Heart left ventricle (tissue), 16 donors: ENCODE results near the gene ICE1. TPM values are rescaled to one million over a fixed set of nuclear protein-coding genes. Genes with fewer than 3 reads are reported as not detected.

ENCODE experiments used
- ATAC-seq, 4 donors: fragments of 200-7000 bp; cut with Tn5 transposase; one replicate each; pipeline ENCODE4 v1.9.1; 2020 to 2022; ENCODE audit warnings: moderate library complexity in 4 of 4, mild to moderate bottlenecking in 3 of 4, moderate number of reproducible peaks in 1 of 4
- DNase-seq, 5 donors: peaks; one replicate each; pipeline ENCODE4 v3.0.0-alpha.2; 2020
- H3K27ac ChIP-seq, 12 donors: fragments of 200-600 bp; sonication (generic) in 4 of 12; one replicate each; pipeline versions ENCODE4 v1.5.0 to v1.8.0; 2016 to 2022; ENCODE audit warnings: mild to moderate bottlenecking in 2 of 12
- H3K27me3 ChIP-seq, 9 donors: fragments of 200-600 bp; sonication (generic) in 2 of 9; one replicate each; pipeline versions ENCODE4 v1.5.1 to v1.8.0; 2016 to 2022; ENCODE audit warnings: mild to moderate bottlenecking in 3 of 9
- H3K36me3 ChIP-seq, 9 donors: fragments of 200-600 bp; sonication (generic) in 2 of 9; one replicate each; pipeline versions ENCODE4 v1.5.0 to v1.8.0; 2018 to 2022; ENCODE audit warnings: mild to moderate bottlenecking in 2 of 9
- H3K4me1 ChIP-seq, 12 donors: fragments of 200-600 bp; sonication (generic) in 4 of 12; one replicate each; pipeline versions ENCODE4 v1.5.0 to v1.8.0; 2016 to 2022; ENCODE audit warnings: mild to moderate bottlenecking in 3 of 12
- H3K4me3 ChIP-seq, 12 donors: fragments of 200-600 bp; sonication (generic) in 4 of 12; one replicate each; pipeline versions ENCODE4 v1.5.0 to v1.8.0; 2017 to 2022; ENCODE audit warnings: mild to moderate bottlenecking in 9 of 12, moderate library complexity in 4 of 12
- H3K9me3 ChIP-seq, 12 donors: fragments of 200-600 bp; sonication (generic) in 4 of 12; one replicate each; pipeline versions ENCODE4 v1.5.0 to v1.8.0; 2016 to 2022; ENCODE audit warnings: mild to moderate bottlenecking in 1 of 12
- CTCF ChIP-seq, 12 donors: fragments of 200-600 bp; sonication (generic) in 4 of 12; IDR thresholded peaks; one replicate each; pipeline versions ENCODE4 v1.5.0 to v1.8.0; 2018 to 2022; ENCODE audit warnings: antibody characterized with exemption in 12 of 12, mild to moderate bottlenecking in 5 of 12
- POLR2A ChIP-seq, 2 donors: fragments of 450-650 bp; IDR thresholded peaks; one replicate each; pipeline ENCODE4 v1.6.1; 2017; ENCODE audit warnings: antibody characterized with exemption in 2 of 2, mild to moderate bottlenecking in 2 of 2, moderate library complexity in 2 of 2
- WGBS, 4 donors: extraction: QIAGEN DNeasy Blood & Tissue Kit in 2 of 4; methylation state at CpG; one replicate each; pipeline versions ENCODE4 v1.1.5 to v1.1.7; 2013 to 2018; 5-methylcytosine and 5-hydroxymethylcytosine counted together
- intact Hi-C, 10 donors: fragments of 100-400 bp; cut with DNase I; formaldehyde crosslinking; loops; one replicate each; pipeline versions ENCODE4 v1.11.1 to v1.14.2; 2022
- polyA plus RNA-seq, 2 donors: library from polyadenylated mRNA; stranded (reverse); fragments of 200-250 nt; gene quantifications; one replicate each; pipeline ENCODE4 v1.2.3, GENCODE V29; 2013
- total RNA-seq, 9 donors: library from RNA; depleted of rRNA in 2 of 9; stranded (reverse); fragments of >200 nt in 2 of 9; fragmentation: NEBNext Ultra II Directional in 3 of 9; extraction: Animal tissue kit (Norgen Biotek cat#: 25700) in 3 of 9; gene quantifications; one replicate each; pipeline versions ENCODE4 v1.1.0 to v1.2.4, GENCODE V29; 2016 to 2023
- donor health status: ischemic (EF 13 %, LVEDD 7.1; RV severe dilation, severe dysfunction).
- donor health status: healthy with polysubstance abuse.
- donor health status: DM: no; HTN: yes; CAD: no.
- donor health status: DM: no; HTN: no; CAD: no.
- donor health status: ischemic (EF 25% LVEDD 6.9; RV normal size, moderate dysfunction).
- donor health status: ischemic (EF 25% LVEDD 5.7; RV mildly dilated, moderate dysfunction).
- donor health status: healthy.
- donor health status: DM: yes; HTN: yes; CAD: no.
- donor health status: ischemic (EF 35%, LVEDD 5.7; RV mildly dilated, moderate dysfunction).
- donor health status: nonischemic (EF 11% LVEDD 7.7; RV severe dilation, severe dysfunction).
- donor health status: DM: yes; HTN: yes; CAD: no.
- donor health status: PGD.
- donor health status: ischemic (EF 29% LVEDD 5.4; RV normal size, mild dysfunction).
- donor health status: nonischemic (EF 23%, LVEDD 6.1; RV moderate dilation, normal function).

The ICE1 gene
- total and polyA plus RNA-seq, 11 donors: 4.8 to 21.4 (median 18.7) TPM

GRCh38 chr5:5403741-5404140, 18.7 kb upstream of the ICE1 start:
- TF ChIP-seq POLR2A (IDR thresholded peaks at IDR 0.05) (no peak), CTCF (IDR thresholded peaks at IDR 0.05) (no peak)
- no peak for ATAC-seq
- peaks cover 0 to 9% (median 0%) of the 10 kb centered on the region in 12 donors for H3K9me3 ChIP-seq
- no peaks in the 10 kb centered on the region for H3K36me3 ChIP-seq
- no peak overlapping the region for H3K27ac ChIP-seq
- intact Hi-C loops: loop anchor here in 3 of 10 donors (5.0 kb wide), 4 partner anchors 256 to 531 kb away; partner anchors contain the start of gene ADAMTS16 (in 1 of the 3)
- no peaks in the 10 kb centered on the region for H3K27me3 ChIP-seq
- no peaks in the 10 kb centered on the region for H3K4me1 ChIP-seq
- 74 to 79% (median 76%) methylated on average over 4 of the region's 4 CpGs for WGBS, 4 donors
- DNase-seq: no peak
- H3K4me3 ChIP-seq: no peak overlapping the region

- TF ChIP-seq CTCF (IDR thresholded peaks at IDR 0.05) (no peak), POLR2A (IDR thresholded peaks at IDR 0.05) (no peak)
- WGBS, 4 donors: 85 to 98% (median 93%) methylated on average over 5 of the region's 5 CpGs
- no peak overlapping the region for H3K4me3 ChIP-seq
Observed at GRCh38 chr5:5404381-5404780, 18.1 kb upstream of the ICE1 start.

GRCh38 chr5:5405441-5405840, 17.0 kb upstream of the ICE1 start:
- no peak for DNase-seq
- Histone ChIP-seq H3K9me3 (peaks cover 0 to 10% (median 0%) of the 10 kb centered on the region in 12 donors), H3K4me1 (no peaks in the 10 kb centered on the region), H3K36me3 (no peaks in the 10 kb centered on the region), H3K4me3 (no peak overlapping the region), H3K27ac (no peak overlapping the region), H3K27me3 (no peaks in the 10 kb centered on the region)
- TF ChIP-seq CTCF (IDR thresholded peaks at IDR 0.05) (no peak), POLR2A (IDR thresholded peaks at IDR 0.05) (no peak)
- 97 to 100% (median 99%) methylated on average over 1 of the region's 1 CpG for WGBS, 4 donors
- intact Hi-C loops: no loop called here
- no peak for ATAC-seq

More at GRCh38 chr5:5404381-5404780, 18.1 kb upstream of the ICE1 start:
- intact Hi-C loops: loop anchor here in 3 of 10 donors (5.0 kb wide), 4 partner anchors 257 to 532 kb away; partner anchors contain the start of gene ADAMTS16 (in 1 of the 3)
- ATAC-seq: no peak
- H3K4me1 ChIP-seq: no peaks in the 10 kb centered on the region
- no peak for DNase-seq
- no peaks in the 10 kb centered on the region for H3K36me3 ChIP-seq
- peaks cover 0 to 7% (median 0%) of the 10 kb centered on the region in 12 donors for H3K9me3 ChIP-seq
- H3K27me3 ChIP-seq: no peaks in the 10 kb centered on the region
- no peak overlapping the region for H3K27ac ChIP-seq

- H3K9me3 ChIP-seq: peaks cover 0 to 10% (median 0%) of the 10 kb centered on the region in 12 donors
- H3K4me3 ChIP-seq: no peak overlapping the region
- 92 to 96% (median 94%) methylated on average over 5 of the region's 5 CpGs for WGBS, 4 donors
- no peaks in the 10 kb centered on the region for H3K27me3 ChIP-seq
- intact Hi-C loops: no loop called here
- no peaks in the 10 kb centered on the region for H3K36me3 ChIP-seq
- no peaks in the 10 kb centered on the region for H3K4me1 ChIP-seq
- ATAC-seq (no peak), DNase-seq (no peak)
- TF ChIP-seq POLR2A (IDR thresholded peaks at IDR 0.05): no peak
- no peak for TF ChIP-seq CTCF (IDR thresholded peaks at IDR 0.05)
- H3K27ac ChIP-seq: no peak overlapping the region
Observed at GRCh38 chr5:5407924-5408323, 14.6 kb upstream of the ICE1 start.
